A673 (cell line): ENCODE results near the gene ALB.

ENCODE experiments used
- CTCF ChIP-seq: fragments of 300-800, 200-600 bp; sonication (generic); conservative IDR thresholded peaks from 2 replicates; pipeline ENCODE4 v1.5.1; 2017; ENCODE audit warnings: low read depth, mild to moderate bottlenecking, antibody characterized with exemption, low read length, moderate library complexity, mixed read lengths
- EZH2 ChIP-seq: fragments of 200-600 bp; sonication (generic); IDR thresholded peaks from 2 replicates; pipeline ENCODE4 v1.6.1; 2017; ENCODE audit warnings: borderline replicate concordance, low read depth, mild to moderate bottlenecking, mixed read lengths, antibody characterized with exemption, low read length; ENCODE audit not compliant: poor library complexity, severe bottlenecking

DNA sequence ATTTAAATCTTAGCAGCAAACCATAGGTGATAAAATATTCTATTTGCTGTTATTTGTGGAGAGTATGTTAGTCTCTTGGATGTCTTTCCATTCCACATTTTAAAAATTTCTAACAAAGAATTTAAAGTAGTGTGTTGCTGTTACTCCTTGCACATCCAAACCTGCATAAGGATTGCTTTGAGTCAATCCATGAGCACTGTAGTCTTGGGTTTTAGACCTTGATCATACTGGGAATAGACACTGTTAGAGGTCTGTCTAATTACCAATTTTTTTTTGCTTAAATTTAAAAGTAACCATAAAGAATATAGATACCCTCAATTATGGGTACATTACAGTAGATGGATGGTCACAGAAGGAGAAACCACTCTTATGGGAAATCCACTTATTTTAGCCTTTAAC lies 33.5 kb downstream of the ALB start:
- no peak for TF ChIP-seq CTCF
- TF ChIP-seq EZH2 = no peak
